ENCODE results near the gene RFLNA.
A peak's percentile ranks its signal among the peaks of the same experiment; 100 is the strongest.

The RFLNA gene, protein sequence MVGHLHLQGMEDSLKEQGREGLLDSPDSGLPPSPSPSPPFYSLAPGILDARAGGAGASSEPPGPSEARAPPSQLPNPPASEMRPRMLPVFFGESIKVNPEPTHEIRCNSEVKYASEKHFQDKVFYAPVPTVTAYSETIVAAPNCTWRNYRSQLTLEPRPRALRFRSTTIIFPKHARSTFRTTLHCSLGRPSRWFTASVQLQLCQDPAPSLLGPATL

DNA sequence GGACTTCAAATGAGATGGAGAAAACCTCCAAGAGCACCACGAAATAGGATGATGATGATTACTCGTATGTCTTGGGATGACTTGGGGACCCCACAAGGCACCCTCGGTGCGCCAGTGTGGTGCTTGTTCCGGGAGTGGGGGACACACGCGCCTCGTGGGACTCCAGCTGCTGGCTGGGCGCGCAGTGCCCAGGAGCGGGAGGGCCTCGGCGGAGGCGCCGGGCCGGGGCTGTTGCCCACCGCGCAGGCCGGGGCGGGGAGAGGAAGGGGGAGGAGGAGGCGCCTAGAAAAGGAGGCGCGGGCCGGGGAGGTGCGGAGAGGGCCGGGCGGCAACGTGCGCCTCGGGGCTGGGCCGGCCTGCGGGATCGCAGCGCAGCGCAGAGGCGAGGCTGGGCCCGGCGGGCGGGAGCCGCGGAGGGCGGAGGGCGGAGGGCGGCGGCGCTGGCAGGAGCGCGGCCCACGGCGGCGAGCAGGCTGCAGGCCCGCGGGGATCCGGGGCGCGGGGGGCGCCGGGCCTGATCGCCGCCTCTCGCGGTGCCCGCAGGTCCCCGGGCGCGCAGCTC, at the start of gene RFLNA:
TSS of gene RFLNA (plus strand) at position 314 of the 562 bp plus-strand sequence. CDS start 337 bp downstream, outside the sequence.
- peaks cover 64% of the 10 kb centered on the region for H3K27me3 Mint-ChIP-seq
- no peak within 1 kb of the TSS for H3K27ac Mint-ChIP-seq
- peak within 1 kb of the TSS; percentile 42 for H3K4me3 Mint-ChIP-seq
- H3K4me1 Mint-ChIP-seq (ENCODE audit: low read depth) = peaks cover 16% of the 10 kb centered on the region
- no peaks in the 10 kb centered on the region for H3K36me3 Mint-ChIP-seq (ENCODE audit: low read depth)
- no peaks in the 10 kb centered on the region for H3K9me3 Mint-ChIP-seq
- intact Hi-C loops (cut with micrococcal nuclease) = no loop called here

DNA sequence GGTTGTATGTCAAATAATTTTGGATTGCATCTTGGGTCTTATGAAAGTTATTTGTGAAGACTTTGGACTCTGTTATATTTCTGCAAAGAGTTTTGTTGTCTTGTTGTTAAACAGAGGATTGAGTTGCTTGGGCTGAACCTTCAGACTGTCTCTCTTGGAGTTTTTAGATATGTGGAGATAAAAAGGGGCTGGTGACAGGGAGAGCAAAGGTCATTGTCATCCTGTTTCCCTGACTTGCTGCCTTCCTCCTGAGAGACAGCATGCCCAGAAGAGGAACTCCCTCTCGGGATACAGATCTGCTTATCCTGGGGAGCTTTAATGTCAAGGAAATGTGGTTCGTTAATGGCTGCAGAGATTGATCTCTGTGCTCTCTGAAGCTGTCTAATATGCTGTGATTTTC, 47.6 kb upstream of the RFLNA start:
- Mint-ChIP-seq H3K27me3 (peaks cover 3% of the 10 kb centered on the region), H3K27ac (no peak overlapping the region), H3K9me3 (peaks cover 26% of the 10 kb centered on the region), H3K36me3 (ENCODE audit: low read depth) (peaks cover 9% of the 10 kb centered on the region), H3K4me3 (no peak overlapping the region), H3K4me1 (ENCODE audit: low read depth) (peaks cover 65% of the 10 kb centered on the region)
- intact Hi-C loops (cut with micrococcal nuclease) = no loop called here

DNA sequence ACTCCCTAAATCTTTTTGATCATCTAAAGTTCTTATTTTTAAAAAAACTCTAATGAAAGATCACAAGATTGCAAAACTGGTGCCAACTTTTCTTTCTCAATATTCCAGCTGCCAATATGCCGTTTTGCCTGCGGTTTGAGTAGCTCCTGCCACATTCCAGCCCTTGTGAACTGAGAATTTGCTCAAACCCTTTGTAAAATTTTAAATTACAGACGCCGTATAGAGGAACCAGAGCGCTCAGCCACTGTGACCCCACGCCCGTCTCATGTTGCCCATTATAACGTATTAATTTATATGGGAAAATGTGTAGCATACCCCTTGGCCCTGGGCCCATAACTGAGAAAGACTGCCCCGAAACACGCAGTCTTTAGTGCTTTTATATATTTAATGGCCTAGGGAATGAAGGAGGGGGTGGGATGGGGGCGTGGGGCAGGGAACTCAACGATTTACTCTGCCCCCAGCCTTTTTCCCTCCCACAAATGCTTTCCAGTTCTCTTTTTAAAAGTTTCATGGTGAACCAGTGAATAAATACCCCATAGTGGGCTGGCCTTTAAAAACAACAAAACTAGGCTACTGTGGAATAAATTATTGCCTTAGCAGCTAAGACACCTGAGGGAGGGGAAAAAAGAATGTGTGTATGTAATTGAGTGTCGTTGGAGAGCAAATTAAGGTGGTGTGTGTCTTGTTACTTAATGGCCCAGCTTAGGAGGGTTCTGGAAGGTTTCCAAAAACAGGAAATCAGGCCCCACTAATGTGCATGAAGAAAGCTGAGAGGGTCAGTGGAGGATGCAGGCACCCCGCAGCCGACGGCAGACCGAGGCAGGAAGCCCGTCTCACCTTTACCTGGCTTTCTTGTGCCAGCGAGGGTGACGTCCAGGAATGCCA, 45.7 kb upstream of the RFLNA start:
- no peak overlapping the region for H3K4me3 Mint-ChIP-seq
- intact Hi-C loops (cut with micrococcal nuclease) = no loop called here
- H3K4me1 Mint-ChIP-seq (ENCODE audit: low read depth) = peaks cover 54% of the 10 kb centered on the region
- H3K36me3 Mint-ChIP-seq (ENCODE audit: low read depth) = peaks cover 9% of the 10 kb centered on the region
- H3K27me3 Mint-ChIP-seq = peaks cover 14% of the 10 kb centered on the region
- H3K9me3 Mint-ChIP-seq = peaks cover 26% of the 10 kb centered on the region
- H3K27ac Mint-ChIP-seq = peak overlapping the region; percentile 74

DNA sequence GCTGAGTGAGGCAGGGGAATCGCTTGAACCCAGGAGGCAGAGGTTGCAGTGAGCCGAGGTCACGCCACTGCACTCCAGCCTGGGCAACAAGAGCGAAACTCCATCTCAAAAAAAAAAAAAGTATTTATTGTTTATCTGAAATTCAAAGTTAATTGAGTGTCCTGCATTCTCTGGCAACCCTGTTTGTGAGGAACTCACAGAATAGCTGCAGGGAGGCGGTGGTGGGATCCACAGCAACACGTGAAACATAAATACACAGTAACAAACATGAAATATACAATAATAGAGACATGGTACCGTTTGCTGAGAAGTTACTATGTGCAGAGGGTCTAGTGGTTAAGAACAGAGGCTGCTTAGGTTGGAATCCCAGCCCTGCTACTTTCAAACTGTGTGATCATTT, 43.7 kb upstream of the RFLNA start:
- Mint-ChIP-seq H3K9me3 (peaks cover 25% of the 10 kb centered on the region), H3K4me3 (no peak overlapping the region), H3K27ac (peak overlapping the region; percentile 74), H3K4me1 (ENCODE audit: low read depth) (peaks cover 38% of the 10 kb centered on the region), H3K36me3 (ENCODE audit: low read depth) (peaks cover 9% of the 10 kb centered on the region), H3K27me3 (peaks cover 19% of the 10 kb centered on the region)
- intact Hi-C loops (cut with micrococcal nuclease) = no loop called here

DNA sequence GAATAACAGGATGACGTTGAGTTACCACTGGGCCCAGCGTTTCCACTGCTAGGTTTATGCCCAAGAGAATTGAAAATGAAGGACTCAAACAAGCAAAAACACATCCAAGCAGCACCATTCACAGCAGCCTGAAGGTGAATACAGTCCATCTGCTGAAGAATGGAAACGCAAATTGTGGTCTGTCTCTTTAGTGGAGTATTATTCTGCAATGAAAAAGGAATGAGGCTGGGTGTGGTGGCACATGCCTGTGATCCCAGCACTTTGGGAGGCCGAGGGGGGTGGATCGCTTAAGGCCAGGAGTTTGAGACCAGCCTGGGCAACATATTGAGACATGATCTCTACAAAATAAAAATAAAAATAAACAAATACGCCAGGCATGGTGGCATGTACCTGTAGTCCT, 41.9 kb upstream of the RFLNA start:
- intact Hi-C loops (cut with micrococcal nuclease) = no loop called here
- H3K9me3 Mint-ChIP-seq = peaks cover 8% of the 10 kb centered on the region

DNA sequence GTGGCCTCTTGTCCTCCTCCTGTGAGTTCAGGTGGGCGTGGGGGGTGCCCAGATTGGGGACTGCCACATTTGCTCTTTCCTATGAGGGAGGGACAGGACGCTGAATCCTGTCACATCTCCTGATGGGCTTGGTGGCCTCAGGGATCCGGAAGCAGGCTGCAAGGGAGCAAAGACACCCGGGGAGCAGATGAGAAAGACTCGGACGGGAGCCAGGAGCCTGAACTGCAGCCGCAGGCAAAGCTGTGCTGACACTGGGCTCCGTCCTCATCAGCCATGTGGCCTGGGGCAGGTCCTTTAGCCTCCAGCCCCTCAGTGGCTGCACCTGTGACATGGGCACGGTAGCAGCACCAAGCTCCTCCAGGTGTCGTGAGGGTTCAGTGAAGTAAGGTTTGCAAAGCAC, 40.8 kb upstream of the RFLNA start:
- H3K4me1 Mint-ChIP-seq (ENCODE audit: low read depth) = peaks cover 42% of the 10 kb centered on the region
- peak overlapping the region; percentile 35 for H3K27ac Mint-ChIP-seq
- no peaks in the 10 kb centered on the region for H3K36me3 Mint-ChIP-seq (ENCODE audit: low read depth)
- H3K4me3 Mint-ChIP-seq = no peak overlapping the region
- peaks cover 6% of the 10 kb centered on the region for H3K9me3 Mint-ChIP-seq
- peaks cover 47% of the 10 kb centered on the region for H3K27me3 Mint-ChIP-seq
- intact Hi-C loops (cut with micrococcal nuclease) = no loop called here

More for the DNA sequence above, 41.9 kb upstream of the RFLNA start:
- Mint-ChIP-seq H3K4me3 (no peak overlapping the region), H3K27me3 (peaks cover 35% of the 10 kb centered on the region), H3K27ac (peak overlapping the region; percentile 51), H3K4me1 (ENCODE audit: low read depth) (peaks cover 35% of the 10 kb centered on the region), H3K36me3 (ENCODE audit: low read depth) (no peaks in the 10 kb centered on the region)

DNA sequence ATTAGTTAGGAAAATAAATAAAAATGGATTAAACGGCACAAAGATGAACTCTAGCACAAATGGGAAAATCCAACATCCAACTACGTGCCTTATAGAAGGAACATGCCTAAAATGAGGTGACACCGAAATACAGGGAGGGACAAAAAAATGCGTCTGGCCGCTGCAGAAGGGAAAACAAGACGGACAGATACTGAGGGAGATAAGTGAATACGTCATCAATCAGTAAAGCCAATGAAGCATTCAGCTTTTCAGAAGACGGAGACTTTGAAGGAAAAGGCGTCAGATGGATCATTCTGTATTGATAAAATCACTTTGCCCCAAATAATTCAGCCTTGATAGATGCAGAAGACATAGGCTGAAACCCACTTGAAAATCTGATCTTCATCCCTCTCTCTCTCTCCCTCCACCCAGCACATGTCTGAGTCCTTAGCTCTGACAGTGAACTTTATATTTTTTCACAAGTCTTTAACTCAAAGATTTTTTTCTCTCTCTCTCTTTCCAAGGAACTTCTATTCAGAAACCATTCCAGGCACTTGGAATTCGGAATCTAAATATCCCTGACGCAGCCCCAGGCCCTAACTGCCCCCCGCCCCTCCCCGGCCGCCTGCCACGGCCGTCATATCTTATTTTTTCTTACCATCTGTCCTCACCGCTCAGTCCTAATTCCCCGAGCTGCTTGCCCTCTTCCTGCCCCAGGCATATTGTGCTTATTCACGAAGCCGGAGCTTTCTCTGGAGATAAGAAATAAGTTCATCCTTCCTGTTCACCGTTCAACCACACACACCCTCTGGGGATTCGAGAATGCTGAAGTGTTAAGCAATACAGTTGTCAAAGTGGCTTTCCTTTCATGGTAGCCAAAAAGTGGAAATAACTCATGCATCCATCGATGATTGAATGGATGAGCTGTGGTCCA, 35.5 kb upstream of the RFLNA start:
- no peaks in the 10 kb centered on the region for H3K9me3 Mint-ChIP-seq
- peaks cover 23% of the 10 kb centered on the region for H3K4me1 Mint-ChIP-seq (ENCODE audit: low read depth)
- H3K27me3 Mint-ChIP-seq = peaks cover 51% of the 10 kb centered on the region
- intact Hi-C loops (cut with micrococcal nuclease) = no loop called here
- H3K36me3 Mint-ChIP-seq (ENCODE audit: low read depth) = no peaks in the 10 kb centered on the region
- H3K4me3 Mint-ChIP-seq = peak overlapping the region; percentile 35
- H3K27ac Mint-ChIP-seq = no peak overlapping the region

DNA sequence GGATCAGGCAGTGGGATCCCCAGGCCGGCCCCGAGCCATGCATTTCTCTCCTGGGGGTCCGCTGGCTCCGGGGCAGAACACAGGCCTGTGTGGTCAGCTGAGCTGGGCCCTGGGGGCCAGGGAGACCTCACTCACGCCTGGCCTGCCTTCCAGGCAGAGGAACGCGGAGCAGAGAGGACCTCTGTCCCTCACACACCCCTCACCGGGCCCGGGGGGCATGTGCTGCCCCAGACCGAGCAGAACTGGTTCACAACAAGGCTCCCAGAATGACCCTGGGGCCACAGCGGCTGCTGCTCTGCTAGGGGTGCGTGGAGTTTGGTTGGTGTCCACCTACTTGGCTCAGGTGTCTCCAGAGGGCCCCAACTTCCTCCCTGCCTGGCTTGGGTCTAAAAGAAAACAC, 33.0 kb upstream of the RFLNA start:
- intact Hi-C loops (cut with micrococcal nuclease) = no loop called here
- no peak overlapping the region for H3K27ac Mint-ChIP-seq
- peaks cover 44% of the 10 kb centered on the region for H3K27me3 Mint-ChIP-seq
- H3K4me3 Mint-ChIP-seq = no peak overlapping the region
- H3K4me1 Mint-ChIP-seq (ENCODE audit: low read depth) = peaks cover 30% of the 10 kb centered on the region
- H3K9me3 Mint-ChIP-seq = no peaks in the 10 kb centered on the region
- H3K36me3 Mint-ChIP-seq (ENCODE audit: low read depth) = no peaks in the 10 kb centered on the region

DNA sequence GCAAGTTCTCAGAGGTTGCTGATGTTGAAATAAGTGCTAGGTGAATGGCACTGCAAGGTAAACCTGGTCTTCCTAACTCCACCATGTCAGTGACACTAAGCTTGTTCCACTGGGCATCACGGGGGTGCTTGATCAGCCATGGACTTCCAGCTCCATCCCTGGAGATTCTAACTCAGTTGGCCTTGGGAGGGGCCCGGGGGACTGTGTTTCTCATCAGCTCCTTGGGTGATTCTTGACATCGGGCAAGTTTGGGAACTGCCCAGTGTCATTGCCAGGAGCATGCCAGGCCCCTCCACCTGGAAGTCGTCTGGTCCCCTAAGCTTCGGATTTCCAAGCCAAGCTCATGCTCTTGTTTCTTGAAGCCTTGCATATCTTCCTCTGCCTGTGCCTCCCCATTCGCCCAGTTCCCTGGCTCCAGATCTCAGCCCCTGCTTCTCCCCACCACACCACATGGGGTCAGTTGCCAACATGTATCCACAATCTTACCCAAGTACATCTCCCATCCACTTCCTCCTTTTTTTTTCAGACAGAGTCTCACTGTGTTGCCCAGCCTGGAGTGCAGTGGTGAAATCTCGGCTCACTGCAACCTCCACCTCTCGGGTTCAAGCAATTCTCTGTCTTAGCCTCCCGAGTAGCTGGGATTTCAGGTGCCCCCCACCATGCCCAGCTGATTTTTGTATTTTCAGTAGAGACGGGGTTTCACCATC, 30.7 kb upstream of the RFLNA start:
- Mint-ChIP-seq H3K4me3 (no peak overlapping the region), H3K27ac (no peak overlapping the region), H3K36me3 (ENCODE audit: low read depth) (no peaks in the 10 kb centered on the region), H3K27me3 (peaks cover 21% of the 10 kb centered on the region), H3K4me1 (ENCODE audit: low read depth) (peaks cover 14% of the 10 kb centered on the region), H3K9me3 (peaks cover 9% of the 10 kb centered on the region)
- intact Hi-C loops (cut with micrococcal nuclease) = no loop called here

DNA sequence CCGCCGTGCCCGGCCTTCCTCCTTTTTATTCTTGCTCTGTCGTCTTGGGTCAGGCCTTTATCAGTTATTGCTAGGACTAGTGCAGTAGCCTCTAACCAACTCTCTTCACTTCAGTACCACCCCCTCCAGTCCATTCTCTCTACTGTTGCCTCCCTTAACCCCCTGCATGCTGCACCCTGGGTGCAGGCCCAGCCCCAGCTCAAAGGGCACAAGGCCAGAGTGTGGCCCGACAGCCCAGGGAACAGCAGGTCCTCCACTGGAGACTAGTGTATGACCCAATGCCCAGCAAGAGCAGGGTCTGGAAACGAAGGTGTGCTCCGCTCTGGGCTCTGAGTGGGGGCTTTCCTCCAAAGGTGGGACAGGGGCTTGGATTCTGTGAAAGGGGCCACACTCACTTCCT, 30.0 kb upstream of the RFLNA start:
- intact Hi-C loops (cut with micrococcal nuclease) = no loop called here
- no peak overlapping the region for H3K27ac Mint-ChIP-seq
- H3K4me1 Mint-ChIP-seq (ENCODE audit: low read depth) = peaks cover 8% of the 10 kb centered on the region
- peaks cover 9% of the 10 kb centered on the region for H3K9me3 Mint-ChIP-seq
- H3K4me3 Mint-ChIP-seq = no peak overlapping the region
- peaks cover 14% of the 10 kb centered on the region for H3K27me3 Mint-ChIP-seq
- H3K36me3 Mint-ChIP-seq (ENCODE audit: low read depth) = no peaks in the 10 kb centered on the region

DNA sequence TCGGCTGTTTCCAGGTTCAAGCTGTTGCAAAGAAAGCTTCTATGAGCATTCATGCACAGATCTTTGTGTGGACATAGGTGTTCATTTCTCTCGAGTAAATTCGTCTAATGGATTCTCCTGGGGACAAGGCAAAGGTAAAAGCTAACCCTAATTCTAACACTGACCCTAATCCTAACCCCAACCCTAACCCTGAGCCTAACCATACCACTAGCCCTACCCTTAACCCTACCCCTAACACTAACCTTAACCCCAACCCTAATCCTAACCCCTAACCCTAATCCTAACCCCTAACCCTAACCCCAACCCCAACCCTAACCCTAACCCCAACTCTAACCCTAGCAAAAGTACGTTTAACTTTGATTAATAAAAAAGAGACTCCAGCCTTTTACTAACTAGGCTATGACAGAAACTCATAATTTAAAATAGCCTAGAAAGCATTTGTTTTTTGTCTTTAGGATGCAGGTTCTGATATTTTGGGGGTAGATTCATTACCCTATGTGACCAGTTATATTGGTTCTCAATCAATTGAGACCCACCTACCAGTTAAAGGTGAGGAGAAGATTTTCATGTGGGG, 27.6 kb upstream of the RFLNA start:
- Mint-ChIP-seq H3K27me3 (peaks cover 21% of the 10 kb centered on the region), H3K36me3 (ENCODE audit: low read depth) (no peaks in the 10 kb centered on the region), H3K27ac (no peak overlapping the region), H3K9me3 (peaks cover 9% of the 10 kb centered on the region), H3K4me3 (no peak overlapping the region), H3K4me1 (ENCODE audit: low read depth) (peaks cover 7% of the 10 kb centered on the region)
- intact Hi-C loops (cut with micrococcal nuclease) = no loop called here

DNA sequence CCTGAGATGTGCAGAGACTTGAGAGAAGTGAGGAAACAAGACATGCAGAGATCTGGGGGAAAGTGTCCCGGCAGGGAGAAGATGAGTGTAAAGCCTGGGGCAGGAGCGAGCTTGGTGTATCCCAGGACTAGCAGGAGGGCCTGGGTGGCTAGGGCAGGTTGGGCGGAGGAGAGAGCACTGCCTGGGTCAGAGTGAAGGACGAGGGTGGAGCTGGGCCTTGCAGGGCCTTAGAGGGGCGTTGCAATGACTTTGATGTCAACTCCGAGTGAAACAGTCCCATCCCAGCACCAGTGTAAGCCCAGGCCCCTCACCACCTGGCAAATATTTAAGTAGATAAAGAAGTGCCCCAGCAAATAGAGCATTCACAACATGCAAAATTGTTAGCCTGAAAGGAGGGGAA, 24.2 kb upstream of the RFLNA start:
- peaks cover 9% of the 10 kb centered on the region for H3K9me3 Mint-ChIP-seq
- no peak overlapping the region for H3K27ac Mint-ChIP-seq
- no peak overlapping the region for H3K4me3 Mint-ChIP-seq
- H3K4me1 Mint-ChIP-seq (ENCODE audit: low read depth) = peaks cover 9% of the 10 kb centered on the region
- no peaks in the 10 kb centered on the region for H3K36me3 Mint-ChIP-seq (ENCODE audit: low read depth)
- intact Hi-C loops (cut with micrococcal nuclease) = no loop called here
- H3K27me3 Mint-ChIP-seq = peaks cover 21% of the 10 kb centered on the region

DNA sequence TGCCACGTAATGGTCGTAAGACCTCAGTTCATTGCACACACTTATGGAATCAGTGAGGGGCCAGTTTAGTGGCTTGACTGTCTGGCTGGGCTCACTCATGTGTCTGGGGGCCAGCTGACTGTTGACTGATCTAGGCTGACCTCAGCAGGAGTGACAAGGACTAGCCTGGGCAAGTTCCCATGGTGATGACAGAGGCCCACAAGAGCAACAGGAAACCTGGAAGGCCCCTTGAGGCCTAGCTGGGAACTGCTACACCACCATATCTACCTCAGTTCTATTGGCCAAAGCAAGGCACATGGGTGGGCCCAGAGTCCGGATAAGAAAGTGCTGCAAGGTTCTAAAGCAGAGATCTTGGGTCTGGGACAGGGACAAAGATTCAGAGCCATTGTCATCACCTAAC, 21.3 kb upstream of the RFLNA start:
- no peak overlapping the region for H3K27ac Mint-ChIP-seq
- H3K4me1 Mint-ChIP-seq (ENCODE audit: low read depth) = peaks cover 16% of the 10 kb centered on the region
- no peaks in the 10 kb centered on the region for H3K36me3 Mint-ChIP-seq (ENCODE audit: low read depth)
- intact Hi-C loops (cut with micrococcal nuclease) = no loop called here
- peaks cover 41% of the 10 kb centered on the region for H3K27me3 Mint-ChIP-seq
- peaks cover 6% of the 10 kb centered on the region for H3K9me3 Mint-ChIP-seq
- no peak overlapping the region for H3K4me3 Mint-ChIP-seq
